HG02885 (cell line): ENCODE data around the gene ZNF500.

Experiments
- ATAC-seq: cut with Tn5 transposase; IDR thresholded peaks from one replicate; pipeline ENCODE4 v1.9.1; 2021; ENCODE audit warnings: mild to moderate bottlenecking; ENCODE audit not compliant: unreplicated experiment, poor library complexity

The ZNF500 gene

GRCh38 chr16:4718466-4718865, 48.5 kb downstream of the ZNF500 start:
- ATAC-seq: no peak

DNA sequence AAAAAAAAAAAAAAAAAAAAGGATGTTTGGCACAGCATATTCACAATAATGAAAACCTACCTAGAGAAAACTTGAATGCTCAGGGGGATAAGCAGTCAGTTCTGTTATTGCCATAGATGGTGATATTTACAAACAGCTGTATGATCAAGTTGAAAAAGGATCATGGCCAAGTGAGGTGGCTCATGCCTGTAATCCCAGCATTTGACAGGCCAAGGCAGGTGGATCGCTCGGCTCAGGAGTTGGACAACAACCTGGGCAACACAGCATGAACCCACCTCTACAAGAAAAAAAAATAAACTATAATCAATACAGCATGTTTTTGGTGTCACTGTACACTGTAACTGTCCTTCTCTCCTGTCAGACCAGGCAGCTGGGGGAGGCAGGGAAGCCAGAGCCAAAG, 52.0 kb downstream of the ZNF500 start:
- ATAC-seq: no peak

DNA sequence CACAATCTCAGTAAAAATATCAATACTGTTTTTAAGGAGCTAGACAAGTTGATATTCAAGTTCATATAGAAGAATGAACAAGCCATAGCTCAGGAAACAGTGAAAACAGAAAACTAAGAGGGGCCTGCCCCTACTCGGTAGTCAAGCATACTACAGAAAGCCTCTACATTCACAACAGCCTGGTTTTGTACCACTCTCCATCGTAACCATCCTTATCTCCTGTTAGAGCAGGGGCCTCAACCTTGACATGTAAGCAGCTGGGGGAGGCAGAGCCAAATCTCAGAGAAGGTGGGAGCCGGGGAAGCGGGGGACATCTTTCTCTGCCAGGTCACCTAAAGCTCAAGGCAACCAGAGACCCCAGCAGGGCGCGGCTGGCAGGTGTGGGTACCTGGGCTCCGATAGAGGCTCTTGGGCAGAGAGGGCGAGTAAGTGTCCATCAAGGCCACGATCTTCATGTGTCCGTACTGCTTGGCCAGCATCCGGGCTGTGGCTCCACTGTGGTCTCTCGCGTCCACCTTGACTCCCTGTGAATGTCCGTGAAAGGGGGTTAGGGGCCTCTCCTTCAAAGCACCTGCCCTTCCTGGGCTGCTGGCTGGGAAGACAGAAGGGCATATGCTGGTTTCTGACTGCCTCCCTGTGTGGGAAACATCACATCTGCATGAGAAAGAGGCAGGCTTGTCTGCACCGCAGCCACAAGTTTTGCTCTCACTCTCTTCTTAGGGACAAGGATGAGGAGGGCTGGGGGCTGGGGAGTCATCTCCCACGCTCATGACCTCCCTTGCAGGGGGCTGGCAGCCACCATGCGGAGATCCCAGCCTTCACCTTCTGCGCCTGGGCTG, 53.1 kb downstream of the ZNF500 start:
- ATAC-seq: no peak

GRCh38 chr16:4709481-4709880, 57.5 kb downstream of the ZNF500 start:
- no peak for ATAC-seq

GRCh38 chr16:4706871-4707270, 60.1 kb downstream of the ZNF500 start:
- no peak for ATAC-seq

- no peak for ATAC-seq
Measured at GRCh38 chr16:4704913-4705312, 62.0 kb downstream of the ZNF500 start.

GRCh38 chr16:4704491-4704890, 62.5 kb downstream of the ZNF500 start:
- ATAC-seq: no peak

DNA sequence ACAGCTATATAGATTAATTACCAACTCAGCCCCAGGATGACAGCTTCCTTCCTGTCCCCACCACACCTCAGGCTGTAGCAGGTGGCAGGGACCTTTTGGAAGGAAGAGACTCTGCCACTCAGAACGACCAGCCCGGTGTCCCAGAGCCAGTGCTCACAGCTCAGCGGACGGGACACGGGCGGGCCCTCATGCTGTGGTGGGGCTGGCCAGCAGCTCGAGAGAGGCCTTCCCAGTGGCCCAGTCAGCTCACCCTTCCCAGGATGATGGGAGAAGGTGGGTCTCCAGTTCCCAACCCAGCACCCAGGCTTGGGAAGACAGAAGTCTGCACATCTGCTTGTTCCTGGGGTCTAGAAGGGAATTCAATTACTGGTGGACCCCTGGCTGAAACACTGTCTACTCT, 63.1 kb downstream of the ZNF500 start:
- no peak for ATAC-seq

DNA sequence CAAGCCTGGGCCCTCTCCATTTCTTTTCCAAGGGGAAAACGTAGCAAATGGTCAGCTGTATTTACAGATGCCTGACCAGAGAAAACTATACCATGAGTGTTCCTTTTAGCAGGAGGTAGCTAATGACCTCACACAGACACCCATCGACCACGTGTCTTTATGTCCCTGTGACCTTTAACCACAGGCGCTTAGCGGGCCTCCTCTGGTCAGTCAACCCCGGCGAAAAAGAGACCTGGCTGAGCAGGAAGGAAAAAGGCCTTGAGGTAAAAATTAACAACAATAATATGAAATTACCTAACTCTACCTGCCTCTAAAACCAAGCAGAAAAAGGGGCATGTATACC, 64.5 kb downstream of the ZNF500 start:
- ATAC-seq: no peak

DNA sequence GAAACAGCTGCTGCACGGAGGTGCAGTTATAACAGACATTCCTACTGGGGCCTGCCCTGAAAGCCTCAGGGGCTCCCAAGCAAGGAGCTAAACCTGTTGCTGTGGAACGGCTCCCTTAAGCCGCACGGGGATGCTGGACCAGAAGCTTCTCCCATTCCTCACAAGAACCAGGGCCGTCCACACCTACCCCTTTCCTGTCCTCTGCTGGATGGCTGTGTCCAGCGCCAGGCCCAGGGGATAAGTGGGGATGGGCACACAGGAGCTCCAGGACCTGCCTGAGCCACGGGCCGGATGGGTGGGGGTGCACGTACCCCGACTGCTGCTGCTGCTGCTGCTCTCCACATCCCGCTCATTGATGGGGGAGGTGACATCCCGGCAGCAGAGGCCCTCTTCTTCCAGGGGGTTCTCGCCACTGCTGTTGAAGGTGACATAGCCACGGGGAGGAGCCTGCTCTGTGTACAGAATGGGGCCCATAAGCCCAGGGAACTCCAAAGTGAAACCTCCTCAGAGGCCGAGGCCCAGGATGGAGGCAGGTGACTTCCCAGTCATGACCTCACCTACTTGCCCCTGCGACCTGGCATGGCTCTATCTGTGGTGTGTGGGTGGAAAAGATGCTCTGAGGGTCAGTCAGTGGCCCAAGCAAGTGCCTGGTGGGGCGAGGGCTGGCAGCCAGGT, 65.0 kb downstream of the ZNF500 start:
- ATAC-seq: no peak

GRCh38 chr16:4700997-4701743, 65.8 kb downstream of the ZNF500 start:
- ATAC-seq: no peak

DNA sequence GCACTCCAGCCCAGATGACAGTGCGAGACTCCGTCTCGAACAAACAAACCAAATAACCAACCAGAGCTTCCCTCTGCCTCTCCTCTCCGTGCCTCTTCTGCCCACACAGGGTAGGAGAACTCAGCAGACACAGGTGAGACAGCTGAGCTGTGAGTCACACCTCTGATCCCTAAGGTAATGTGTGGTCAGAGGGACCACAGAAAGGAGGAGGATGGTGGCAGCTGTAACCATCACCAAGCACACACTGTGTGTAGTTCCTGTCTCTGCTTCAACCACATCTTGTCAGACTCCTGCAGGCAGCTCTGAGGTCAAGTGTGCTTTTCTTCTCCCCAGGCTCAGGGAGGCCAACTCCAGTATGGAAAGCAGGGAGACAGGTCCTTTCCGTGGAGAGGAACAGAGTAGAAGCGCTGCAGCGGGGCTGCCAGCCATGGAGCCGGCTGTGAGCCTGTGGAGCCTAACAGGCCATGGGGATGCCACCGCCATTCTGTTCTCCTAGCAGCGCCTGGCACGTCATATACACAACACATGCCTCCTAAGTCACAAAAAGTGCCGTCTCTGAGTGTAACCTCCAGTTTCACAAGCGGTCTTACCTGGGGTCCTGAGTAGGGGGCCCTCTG, 66.5 kb downstream of the ZNF500 start:
- ATAC-seq: no peak

DNA sequence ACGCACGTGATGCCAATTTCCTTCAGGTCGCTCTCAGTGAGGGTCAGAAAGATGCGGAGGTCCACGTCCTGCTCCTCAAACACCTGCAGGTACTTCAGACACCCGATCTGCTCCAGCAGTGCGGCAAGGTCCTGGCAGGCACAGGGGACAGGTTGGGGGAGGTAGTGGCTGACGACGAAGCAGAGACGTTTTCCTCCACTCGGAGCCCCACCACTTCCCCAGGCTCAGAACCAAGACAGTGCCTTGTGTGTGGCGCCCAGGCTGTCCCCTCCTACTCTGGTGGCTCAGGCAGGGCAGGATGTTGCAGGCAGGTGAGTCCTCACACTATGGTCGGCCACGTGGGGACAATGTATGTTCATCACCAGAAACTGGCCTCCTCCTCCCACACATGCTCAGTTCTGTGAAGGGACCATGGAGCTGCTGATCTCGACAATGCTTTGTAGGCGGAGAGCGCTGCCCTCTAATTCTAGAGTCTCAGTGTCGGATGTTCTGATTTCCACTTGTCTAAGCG, 67.9 kb downstream of the ZNF500 start:
- no peak for ATAC-seq

GRCh38 chr16:4698321-4699045, 68.5 kb downstream of the ZNF500 start:
- no peak for ATAC-seq
